Activated T-helper 17 cell treated with anti-CD3 and anti-CD28 coated beads, Interleukin-2, amount 50 U/mL, for 72 hours (primary cell): ENCODE data around the gene TACSTD2. TPM values are rescaled to one million over a fixed set of nuclear protein-coding genes. Genes with fewer than 3 reads are reported as not detected.
"Not testable (repeated sequence)": the region's sequence is repeated elsewhere in the genome, so short reads cannot be mapped to it uniquely, and the experiment has no call there.

Experiments
- ATAC-seq: fragments of 150-1000 bp; cut with Tn5 transposase; replicated peaks from 2 replicates; pipeline ENCODE4 v1.10.0; 2021; ENCODE audit warnings: mild to moderate bottlenecking, moderate library complexity
- H3K27ac Mint-ChIP-seq: one replicate; pipeline ENCODE4 v1.8.0; 2022; ENCODE audit warnings: mixed read lengths
- H3K27me3 Mint-ChIP-seq: one replicate; pipeline ENCODE4 v1.8.0; 2022; ENCODE audit warnings: mixed read lengths
- H3K36me3 Mint-ChIP-seq: one replicate; pipeline ENCODE4 v1.8.0; 2022; ENCODE audit warnings: low read depth, mild to moderate bottlenecking, mixed read lengths
- H3K4me1 Mint-ChIP-seq: one replicate; pipeline ENCODE4 v1.8.0; 2022; ENCODE audit warnings: mixed read lengths
- H3K4me3 Mint-ChIP-seq: one replicate; pipeline ENCODE4 v1.8.0; 2022; ENCODE audit warnings: mild to moderate bottlenecking, mixed read lengths
- H3K9me3 Mint-ChIP-seq: one replicate; pipeline ENCODE4 v1.8.0; 2022; ENCODE audit warnings: mixed read lengths
- total RNA-seq, 2 donors: library from RNA; stranded (reverse); gene quantifications; one replicate each; pipeline ENCODE4 v1.2.3, GENCODE V29; 2022

TACSTD2 gene, protein sequence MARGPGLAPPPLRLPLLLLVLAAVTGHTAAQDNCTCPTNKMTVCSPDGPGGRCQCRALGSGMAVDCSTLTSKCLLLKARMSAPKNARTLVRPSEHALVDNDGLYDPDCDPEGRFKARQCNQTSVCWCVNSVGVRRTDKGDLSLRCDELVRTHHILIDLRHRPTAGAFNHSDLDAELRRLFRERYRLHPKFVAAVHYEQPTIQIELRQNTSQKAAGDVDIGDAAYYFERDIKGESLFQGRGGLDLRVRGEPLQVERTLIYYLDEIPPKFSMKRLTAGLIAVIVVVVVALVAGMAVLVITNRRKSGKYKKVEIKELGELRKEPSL
- 1 to 10 TPM in 1 of 2 donors, not detected in 1; 1.1 TPM for total RNA-seq

- ATAC-seq, result no peak
- peaks cover 44% of the 10 kb centered on the region for H3K27me3 Mint-ChIP-seq
- H3K9me3 Mint-ChIP-seq, result no peaks in the 10 kb centered on the region
- peaks cover 12% of the 10 kb centered on the region for H3K36me3 Mint-ChIP-seq
- H3K4me3 Mint-ChIP-seq, result peak within 1 kb of the TSS; percentile 83
- no peak within 1 kb of the TSS for H3K27ac Mint-ChIP-seq
- H3K4me1 Mint-ChIP-seq, result peaks cover 19% of the 10 kb centered on the region
Measured at GRCh38 chr1:58576727-58577653, at the start of gene TACSTD2. Gene TACSTD2 (minus strand): TSS chr1:58577252. CDS start chr1:58577156, 96 bp downstream.

- H3K9me3 Mint-ChIP-seq, result no peaks in the 10 kb centered on the region
- H3K4me1 Mint-ChIP-seq, result no peaks in the 10 kb centered on the region
- no peaks in the 10 kb centered on the region for H3K36me3 Mint-ChIP-seq
- peaks cover 12% of the 10 kb centered on the region for H3K27me3 Mint-ChIP-seq
- H3K27ac Mint-ChIP-seq, result no peak overlapping the region
- no peak for ATAC-seq
- H3K4me3 Mint-ChIP-seq, result no peak overlapping the region
Measured at GRCh38 chr1:58626293-58626692, 49.2 kb upstream of the TACSTD2 start.

DNA sequence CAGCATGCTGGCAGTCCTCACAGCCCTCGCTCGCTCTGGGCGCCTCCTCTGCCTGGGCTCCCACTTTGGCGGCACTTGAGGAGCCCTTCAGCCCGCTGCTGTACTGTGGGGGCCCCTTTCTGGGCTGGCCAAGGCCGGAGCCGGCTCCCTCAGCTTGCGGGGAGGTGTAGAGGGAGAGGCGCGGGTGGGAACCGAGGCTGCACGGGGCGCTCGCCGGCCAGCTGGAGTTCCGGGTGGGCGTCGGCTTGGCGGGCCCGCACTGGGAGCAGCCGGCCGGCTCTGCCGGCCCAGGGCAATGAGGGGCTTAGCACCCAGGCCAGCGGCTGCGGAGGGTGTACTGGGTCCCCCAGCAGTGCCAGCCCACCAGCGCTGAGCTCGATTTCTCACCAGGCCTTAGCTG lies 46.2 kb upstream of the TACSTD2 start:
- H3K27me3 Mint-ChIP-seq, result not testable (repeated sequence)

DNA sequence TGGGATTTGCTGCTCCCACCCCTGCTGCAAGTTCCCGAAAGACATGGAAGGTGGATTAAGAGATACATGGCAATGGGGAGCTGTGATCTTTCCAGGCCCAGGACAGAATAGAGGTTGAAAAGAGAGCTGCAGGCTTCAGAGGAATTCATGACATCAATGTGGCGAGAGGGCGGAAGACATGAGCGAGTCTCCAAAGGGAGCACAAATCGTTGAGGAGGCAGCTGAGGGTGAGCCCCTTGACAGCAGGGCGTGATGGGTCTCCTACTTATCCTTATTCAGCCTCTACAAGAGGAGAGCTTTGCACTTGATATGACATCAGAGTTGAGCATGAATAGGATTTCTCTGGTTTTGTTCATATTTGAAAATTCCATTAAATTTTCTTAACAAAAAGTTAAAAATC lies 45.5 kb upstream of the TACSTD2 start:
- no peaks in the 10 kb centered on the region for H3K4me1 Mint-ChIP-seq
- H3K27ac Mint-ChIP-seq, result no peak overlapping the region
- H3K27me3 Mint-ChIP-seq, result peaks cover 8% of the 10 kb centered on the region
- H3K36me3 Mint-ChIP-seq, result no peaks in the 10 kb centered on the region
- H3K4me3 Mint-ChIP-seq, result no peak overlapping the region
- H3K9me3 Mint-ChIP-seq, result no peaks in the 10 kb centered on the region
- ATAC-seq, result no peak

More for the DNA sequence above, 46.2 kb upstream of the TACSTD2 start:
- H3K4me1 Mint-ChIP-seq, H3K4me3 Mint-ChIP-seq, H3K9me3 Mint-ChIP-seq, H3K27ac Mint-ChIP-seq, ATAC-seq, H3K36me3 Mint-ChIP-seq: not testable (repeated sequence)

GRCh38 chr1:58621391-58621790 lies 44.3 kb upstream of the TACSTD2 start:
- H3K36me3 Mint-ChIP-seq, result no peaks in the 10 kb centered on the region
- H3K27ac Mint-ChIP-seq, result no peak overlapping the region
- H3K27me3 Mint-ChIP-seq, result peaks cover 12% of the 10 kb centered on the region
- H3K4me3 Mint-ChIP-seq, result no peak overlapping the region
- H3K9me3 Mint-ChIP-seq, result no peaks in the 10 kb centered on the region
- H3K4me1 Mint-ChIP-seq, result no peaks in the 10 kb centered on the region
- no peak for ATAC-seq

DNA sequence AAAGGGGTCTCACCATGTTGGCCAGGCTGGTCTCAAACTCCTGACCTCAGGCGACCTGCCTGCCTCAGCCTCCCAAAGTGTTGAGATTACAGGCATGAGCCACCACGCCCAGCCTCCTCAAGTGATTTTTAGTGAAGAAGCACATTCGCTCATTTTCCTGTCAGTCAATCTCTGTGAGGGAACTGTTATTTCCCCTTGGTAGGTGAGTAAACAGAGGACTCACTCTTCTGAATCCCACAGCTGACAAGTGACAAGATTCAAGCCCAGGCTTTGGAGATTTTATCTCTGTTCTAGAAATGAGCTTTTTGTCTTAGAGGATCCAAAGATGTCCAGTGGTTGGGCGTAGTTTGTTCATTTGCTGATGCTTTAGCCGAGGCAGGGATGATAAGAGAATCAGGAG lies 43.9 kb upstream of the TACSTD2 start:
- Mint-ChIP-seq H3K27ac (no peak overlapping the region), H3K27me3 (peaks cover 15% of the 10 kb centered on the region), H3K4me3 (no peak overlapping the region), H3K4me1 (no peaks in the 10 kb centered on the region), H3K36me3 (no peaks in the 10 kb centered on the region), H3K9me3 (no peaks in the 10 kb centered on the region)
- ATAC-seq, result peak; percentile 28

GRCh38 chr1:58620259-58620658 lies 43.2 kb upstream of the TACSTD2 start:
- Mint-ChIP-seq H3K4me3 (no peak overlapping the region), H3K27ac (no peak overlapping the region), H3K36me3 (no peaks in the 10 kb centered on the region), H3K4me1 (no peaks in the 10 kb centered on the region), H3K9me3 (no peaks in the 10 kb centered on the region), H3K27me3 (peaks cover 19% of the 10 kb centered on the region)
- ATAC-seq, result no peak

GRCh38 chr1:58619286-58620054 lies 42.4 kb upstream of the TACSTD2 start:
- H3K36me3 Mint-ChIP-seq, result no peaks in the 10 kb centered on the region
- no peaks in the 10 kb centered on the region for H3K4me1 Mint-ChIP-seq

GRCh38 chr1:58618303-58618702 lies 41.3 kb upstream of the TACSTD2 start:
- Mint-ChIP-seq H3K4me3 (no peak overlapping the region), H3K36me3 (no peaks in the 10 kb centered on the region), H3K27me3 (peaks cover 25% of the 10 kb centered on the region), H3K9me3 (no peaks in the 10 kb centered on the region), H3K27ac (no peak overlapping the region), H3K4me1 (no peaks in the 10 kb centered on the region)
- peak; percentile 76 for ATAC-seq

More at GRCh38 chr1:58619286-58620054, 42.4 kb upstream of the TACSTD2 start:
- Mint-ChIP-seq H3K27ac (peak overlapping the region; percentile 12), H3K4me3 (no peak overlapping the region), H3K27me3 (peaks cover 19% of the 10 kb centered on the region), H3K9me3 (no peaks in the 10 kb centered on the region)
- no peak for ATAC-seq

- ATAC-seq, result no peak
- Mint-ChIP-seq H3K27ac (no peak overlapping the region), H3K9me3 (no peaks in the 10 kb centered on the region), H3K4me3 (no peak overlapping the region), H3K27me3 (peaks cover 54% of the 10 kb centered on the region), H3K4me1 (no peaks in the 10 kb centered on the region), H3K36me3 (no peaks in the 10 kb centered on the region)
Measured at GRCh38 chr1:58611861-58612385, 34.9 kb upstream of the TACSTD2 start.

DNA sequence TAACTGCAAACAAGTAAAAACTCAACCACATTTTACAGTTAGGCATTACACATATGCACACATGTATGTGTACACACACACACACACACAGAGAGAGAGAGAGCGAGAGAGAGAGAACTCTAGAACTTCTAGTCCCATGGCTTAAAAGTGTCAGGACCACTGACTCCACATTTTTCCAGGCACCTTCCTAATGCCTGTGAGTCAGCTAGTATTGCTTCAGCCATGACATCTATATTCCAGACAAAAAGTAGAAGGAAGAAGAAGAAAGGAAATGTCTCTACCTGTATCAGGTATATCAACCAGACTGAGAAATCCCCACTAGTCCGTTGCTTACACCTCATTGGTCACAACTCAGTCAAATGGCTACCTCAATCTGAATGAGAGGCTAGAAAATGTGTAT lies 31.9 kb upstream of the TACSTD2 start:
- H3K4me3 Mint-ChIP-seq, result no peak overlapping the region
- H3K9me3 Mint-ChIP-seq, result peaks cover 7% of the 10 kb centered on the region
- peaks cover 51% of the 10 kb centered on the region for H3K27me3 Mint-ChIP-seq

GRCh38 chr1:58608297-58608696 lies 31.2 kb upstream of the TACSTD2 start:
- Mint-ChIP-seq H3K9me3 (peaks cover 7% of the 10 kb centered on the region), H3K27ac (no peak overlapping the region), H3K4me1 (no peaks in the 10 kb centered on the region), H3K4me3 (no peak overlapping the region), H3K27me3 (peaks cover 53% of the 10 kb centered on the region), H3K36me3 (no peaks in the 10 kb centered on the region)
- no peak for ATAC-seq

More for the DNA sequence above, 31.9 kb upstream of the TACSTD2 start:
- no peaks in the 10 kb centered on the region for H3K36me3 Mint-ChIP-seq
- ATAC-seq, result no peak
- no peaks in the 10 kb centered on the region for H3K4me1 Mint-ChIP-seq
- no peak overlapping the region for H3K27ac Mint-ChIP-seq

DNA sequence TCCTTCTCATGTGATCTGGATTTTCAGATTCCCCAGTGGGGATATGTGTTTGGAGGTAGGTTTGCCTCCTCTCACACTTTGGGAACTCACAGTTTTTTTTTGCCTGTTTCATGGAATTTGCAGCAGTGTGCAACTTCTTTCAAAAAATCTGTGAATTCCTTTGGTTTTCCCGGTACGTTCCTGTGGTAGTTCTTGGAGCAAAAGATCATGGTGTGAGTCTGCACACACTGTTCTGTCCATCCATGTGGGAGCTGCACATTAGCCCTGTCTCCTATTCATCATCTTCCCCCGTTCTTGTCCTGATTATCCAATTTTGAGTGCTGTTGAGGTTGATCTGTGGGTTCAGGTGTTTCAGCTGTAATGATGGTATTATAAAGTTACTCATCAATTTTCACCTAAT lies 30.3 kb upstream of the TACSTD2 start:
- peaks cover 11% of the 10 kb centered on the region for H3K9me3 Mint-ChIP-seq
- H3K4me3 Mint-ChIP-seq, result no peak overlapping the region
- no peaks in the 10 kb centered on the region for H3K36me3 Mint-ChIP-seq
- H3K27ac Mint-ChIP-seq, result no peak overlapping the region
- H3K27me3 Mint-ChIP-seq, result peaks cover 58% of the 10 kb centered on the region
- ATAC-seq, result no peak
- no peaks in the 10 kb centered on the region for H3K4me1 Mint-ChIP-seq

- H3K4me1 Mint-ChIP-seq, H3K36me3 Mint-ChIP-seq, ATAC-seq, H3K27ac Mint-ChIP-seq, H3K4me3 Mint-ChIP-seq: not testable (repeated sequence)
- peaks cover 11% of the 10 kb centered on the region for H3K9me3 Mint-ChIP-seq
- peaks cover 65% of the 10 kb centered on the region for H3K27me3 Mint-ChIP-seq
Measured at GRCh38 chr1:58601921-58602320, 24.9 kb upstream of the TACSTD2 start.
